Testis (tissue), 3 donors: ENCODE results near the gene DNAH6. TPM values are rescaled to one million over a fixed set of nuclear protein-coding genes. Genes with fewer than 3 reads are reported as not detected.

Experiments
- DNase-seq: peaks from one replicate; pipeline ENCODE4 v3.0.0-alpha.2; 2019
- H3K27ac ChIP-seq, 2 donors: fragments of 200-600 bp; sonication (generic); one replicate each; pipeline ENCODE4 v1.5.1; 2019
- H3K27me3 ChIP-seq: fragments of 200-600 bp; sonication (generic); one replicate; pipeline ENCODE4 v1.5.1; 2019
- H3K36me3 ChIP-seq: fragments of 200-600 bp; sonication (generic); one replicate; pipeline ENCODE4 v1.5.1; 2017; ENCODE audit warnings: low read depth; ENCODE audit errors: missing control alignments
- H3K4me1 ChIP-seq: fragments of 200-600 bp; sonication (generic); one replicate; pipeline ENCODE4 v1.5.1; 2019
- H3K4me3 ChIP-seq, 2 donors: fragments of 200-600 bp; sonication (generic); one replicate each; pipeline ENCODE4 v1.5.1; 2017 to 2019
- H3K9me3 ChIP-seq: fragments of 200-600 bp; sonication (generic); one replicate; pipeline ENCODE4 v1.5.1; 2017
- CTCF ChIP-seq, 3 experiments: fragments of 450-650 bp in 2 of 3; fragments of 200-600 bp in 1 of 3; sonication (generic) in 1 of 3; IDR thresholded peaks; one replicate each; pipeline ENCODE4 v1.5.1; 2016 to 2019; ENCODE audit warnings: antibody characterized with exemption in 3 of 3, mild to moderate bottlenecking in 2 of 3, moderate library complexity in 1 of 3
- POLR2A ChIP-seq: fragments of 450-650 bp; IDR thresholded peaks from one replicate; pipeline ENCODE4 v1.6.1; 2017; ENCODE audit warnings: antibody characterized with exemption, mild to moderate bottlenecking, moderate library complexity
- WGBS, 2 donors: methylation state at CpG; one replicate each; pipeline ENCODE4 v1.1.5; 2018; 5-methylcytosine and 5-hydroxymethylcytosine counted together
- intact Hi-C: fragments of 100-400 bp; cut with DNase I; formaldehyde crosslinking; loops from one replicate; pipeline ENCODE4 v1.15.1; 2023; ENCODE audit warnings: low total_unique reads
- polyA plus RNA-seq: library from polyadenylated mRNA; stranded (reverse); fragments of 350-450 nt; fragmentation: Illumina TruSeq; extraction: RNeasy Lipid Tissue Mini Kit (QIAGEN cat#74804); gene quantifications from one replicate; pipeline ENCODE4 v1.2.3, GENCODE V29; 2014; ENCODE audit warnings: low read depth, low replicate concordance; ENCODE audit not compliant: insufficient read depth
- total RNA-seq, 2 donors: library from RNA; depleted of rRNA; stranded (reverse); fragments of >200 nt; gene quantifications; one replicate each; pipeline ENCODE4 v1.2.3, GENCODE V29; 2016

Gene DNAH6
- total and polyA plus RNA-seq, 3 donors from 2014 or later: 7.1 to 18.4 (median 11.8) TPM

DNA sequence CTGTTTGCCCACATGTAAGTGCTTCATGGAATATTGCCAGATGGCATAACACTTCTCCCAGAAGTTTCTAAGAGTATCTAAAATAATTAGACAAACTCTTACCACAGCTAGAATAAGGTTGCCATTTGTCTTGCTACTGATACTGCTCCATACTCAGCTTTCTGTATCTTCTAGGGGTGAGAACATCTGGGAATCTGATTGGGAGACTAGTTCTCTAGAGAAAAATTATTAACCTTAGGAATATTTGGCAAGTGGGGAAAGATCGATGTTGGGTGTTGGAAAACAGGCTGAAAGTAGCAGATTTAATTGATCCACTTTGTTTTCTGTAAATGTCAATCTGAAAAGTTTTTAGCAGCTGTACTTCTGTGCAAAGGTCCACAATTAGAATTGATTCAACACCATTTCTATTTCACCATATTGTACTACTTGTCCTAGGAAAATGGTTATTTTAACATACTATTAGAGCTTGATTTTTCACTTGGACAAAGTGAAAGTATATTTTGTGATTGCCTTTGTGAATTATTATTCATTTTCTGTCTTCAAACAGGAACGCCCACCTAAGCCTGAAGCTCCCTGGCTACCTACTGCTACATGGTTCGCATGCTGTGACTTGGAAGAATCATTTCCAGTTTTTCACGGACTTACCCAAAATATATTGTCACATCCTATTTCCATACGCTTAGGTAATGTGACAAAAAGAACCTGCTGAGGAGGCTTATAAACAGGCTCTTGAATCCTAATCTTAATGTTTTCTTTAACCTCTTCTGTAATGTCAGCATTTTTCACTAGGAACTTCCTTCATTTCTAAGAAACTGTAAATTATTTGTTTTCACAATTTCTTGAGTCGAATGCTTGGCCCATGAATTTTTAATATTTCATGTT lies 216.8 kb downstream of the DNAH6 start:
- Histone ChIP-seq H3K4me3 (no peak overlapping the region), H3K36me3 (no peaks in the 10 kb centered on the region), H3K27ac (no peak overlapping the region), H3K9me3 (no peaks in the 10 kb centered on the region), H3K27me3 (no peaks in the 10 kb centered on the region), H3K4me1 (no peaks in the 10 kb centered on the region)
- intact Hi-C loops: no loop called here
- TF ChIP-seq CTCF (IDR thresholded peaks at IDR 0.05): no peak
- no peak for TF ChIP-seq POLR2A
- no peak for DNase-seq
- 82 to 89% methylated on average over 6 of the region's 6 CpGs for WGBS, 2 donors

DNA sequence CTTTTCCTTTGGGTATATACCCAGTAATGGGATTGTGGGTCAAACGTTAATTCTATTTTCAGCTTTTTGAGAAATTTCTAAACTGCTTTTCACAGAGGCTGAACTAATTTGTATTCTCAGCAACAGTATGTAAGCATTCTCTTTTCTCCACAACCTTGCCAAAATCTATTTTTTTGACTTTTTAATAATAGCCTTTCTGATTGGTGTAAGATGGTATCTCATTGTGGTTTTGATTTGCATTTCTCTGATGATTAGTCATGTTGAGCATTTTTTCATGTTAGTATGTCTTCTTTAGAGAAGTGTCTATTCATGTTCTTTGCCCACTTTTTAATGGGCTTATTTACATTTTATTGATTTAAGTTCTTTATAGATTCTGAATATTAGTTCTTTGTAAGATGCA lies 219.1 kb downstream of the DNAH6 start:
- H3K9me3 ChIP-seq: no peaks in the 10 kb centered on the region
- H3K36me3 ChIP-seq: no peaks in the 10 kb centered on the region
- TF ChIP-seq POLR2A (no peak), CTCF (IDR thresholded peaks at IDR 0.05) (no peak)
- no peak overlapping the region for H3K4me3 ChIP-seq
- H3K27me3 ChIP-seq: no peaks in the 10 kb centered on the region
- no peak for DNase-seq
- H3K4me1 ChIP-seq: no peaks in the 10 kb centered on the region
- intact Hi-C loops: no loop called here
- H3K27ac ChIP-seq: no peak overlapping the region
- WGBS, 2 donors: 89 to 92% methylated on average over 1 of the region's 1 CpG

- DNase-seq: no peak
- 66% methylated on average over 3 of the region's 3 CpGs; no CpG with 5 or more reads in 1 of the 2 donors for WGBS, 2 donors
- Histone ChIP-seq H3K36me3 (no peaks in the 10 kb centered on the region), H3K9me3 (no peaks in the 10 kb centered on the region), H3K4me3 (no peak overlapping the region), H3K4me1 (no peaks in the 10 kb centered on the region), H3K27me3 (no peaks in the 10 kb centered on the region), H3K27ac (no peak overlapping the region)
- intact Hi-C loops: no loop called here
- no peak for TF ChIP-seq POLR2A
These were observed 225.0 kb downstream of the DNAH6 start for GRCh38 chr2:84741182-84741822.

DNA sequence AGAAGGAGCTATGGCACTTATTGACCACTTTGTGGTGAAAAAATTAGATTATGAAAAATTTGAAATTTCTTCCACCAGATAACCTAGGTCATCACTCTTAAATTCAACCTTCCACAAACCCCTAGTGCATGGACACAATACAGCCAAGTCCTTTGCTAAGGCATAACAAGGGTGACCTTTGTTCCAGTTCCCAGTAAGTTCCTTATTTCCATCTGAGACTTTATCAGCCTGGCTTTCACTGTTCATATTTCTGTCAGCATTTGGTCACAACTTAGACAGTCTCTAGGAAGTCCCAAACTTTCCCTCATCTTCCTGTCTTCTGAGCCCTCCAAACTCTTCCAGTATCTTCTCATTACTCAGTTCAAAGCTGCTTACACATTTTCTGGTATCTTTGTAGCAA lies 232.0 kb downstream of the DNAH6 start:
- Histone ChIP-seq H3K27me3 (no peaks in the 10 kb centered on the region), H3K27ac (no peak overlapping the region), H3K4me1 (no peaks in the 10 kb centered on the region), H3K36me3 (no peaks in the 10 kb centered on the region), H3K4me3 (no peak overlapping the region), H3K9me3 (no peaks in the 10 kb centered on the region)
- TF ChIP-seq CTCF (IDR thresholded peaks at IDR 0.05) (no peak), POLR2A (no peak)
- DNase-seq: no peak
- intact Hi-C loops: no loop called here

DNA sequence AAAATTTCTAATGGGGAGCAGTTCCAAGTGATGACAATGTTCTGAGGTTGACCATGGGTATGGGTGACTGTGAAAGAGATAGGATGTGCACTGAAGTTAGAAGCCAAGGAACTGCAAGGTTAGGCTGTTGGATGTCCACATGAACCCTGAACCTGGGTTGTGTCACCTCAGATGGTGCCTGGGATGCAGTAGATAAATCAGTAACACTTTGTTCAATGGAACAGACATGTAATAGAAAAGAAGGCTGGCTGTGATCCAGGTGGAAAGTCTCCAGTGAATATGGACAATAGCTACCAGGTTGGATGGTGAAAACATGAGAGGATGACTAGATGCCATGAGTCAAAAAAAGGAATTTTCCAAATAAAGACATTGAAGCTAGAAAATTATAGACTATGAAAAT lies 233.1 kb downstream of the DNAH6 start:
- no peaks in the 10 kb centered on the region for H3K9me3 ChIP-seq
- TF ChIP-seq CTCF (IDR thresholded peaks at IDR 0.05) (no peak), POLR2A (no peak)
- no peaks in the 10 kb centered on the region for H3K4me1 ChIP-seq
- DNase-seq: no peak
- H3K27me3 ChIP-seq: no peaks in the 10 kb centered on the region
- intact Hi-C loops: no loop called here
- H3K27ac ChIP-seq: no peak overlapping the region
- H3K36me3 ChIP-seq: no peaks in the 10 kb centered on the region
- no peak overlapping the region for H3K4me3 ChIP-seq
